Trophoblast cell (in vitro differentiated cells and primary cell): ENCODE measurements around the gene VAMP3.
"Not testable (repeated sequence)": the region's sequence is repeated elsewhere in the genome, so short reads cannot be mapped to it uniquely, and the experiment has no call there.

ENCODE experiments used
- DNase-seq, 2 donors: peaks; one replicate each; pipeline ENCODE4 v3.0.0-alpha.2; 2016
- H2AFZ ChIP-seq: 2 replicates; pipeline ENCODE4 v1.6.1; 2013; ENCODE audit warnings: low read length, moderate library complexity, mild to moderate bottlenecking; ENCODE audit not compliant: insufficient read depth, poor library complexity
- H2AK5ac ChIP-seq: 2 replicates; pipeline ENCODE4 v1.6.1; 2013; ENCODE audit warnings: mild to moderate bottlenecking, low read length
- H2BK120ac ChIP-seq: 2 replicates; pipeline ENCODE4 v1.6.1; 2013; ENCODE audit warnings: low read length, mild to moderate bottlenecking, moderate library complexity; ENCODE audit not compliant: insufficient read depth, poor library complexity
- H2BK12ac ChIP-seq: 2 replicates; pipeline ENCODE4 v1.6.1; 2013; ENCODE audit warnings: mild to moderate bottlenecking, low read length, moderate library complexity
- H2BK5ac ChIP-seq: 2 replicates; pipeline ENCODE4 v1.6.1; 2013; ENCODE audit warnings: low read length, low read depth, moderate library complexity, mild to moderate bottlenecking; ENCODE audit not compliant: poor library complexity
- H3K14ac ChIP-seq: 2 replicates; pipeline ENCODE4 v1.6.1; 2013; ENCODE audit warnings: mild to moderate bottlenecking, low read length
- H3K18ac ChIP-seq: 2 replicates; pipeline ENCODE4 v1.6.1; 2013; ENCODE audit warnings: mild to moderate bottlenecking, low read length
- H3K23ac ChIP-seq: 2 replicates; pipeline ENCODE4 v1.6.1; 2013; ENCODE audit warnings: low read length
- H3K27ac ChIP-seq: 2 replicates; pipeline ENCODE4 v1.5.1; 2013; ENCODE audit warnings: low read depth, mild to moderate bottlenecking, inconsistent platforms, low read length, moderate library complexity
- H3K27me3 ChIP-seq: 2 replicates; pipeline ENCODE4 v1.6.1; 2013; ENCODE audit warnings: inconsistent platforms, mild to moderate bottlenecking, low read length, moderate library complexity; ENCODE audit not compliant: insufficient read depth
- H3K36me3 ChIP-seq, 2 experiments: 1 replicate in 1 of 2; 2 replicates in 1 of 2; pipeline ENCODE4 v1.6.1; 2013; ENCODE audit warnings: low read length in 2 of 2, mild to moderate bottlenecking in 2 of 2, moderate library complexity in 1 of 2; ENCODE audit not compliant: insufficient read depth in 2 of 2, control insufficient read depth in 1 of 2
- H3K4ac ChIP-seq: 2 replicates; pipeline ENCODE4 v1.6.1; 2013; ENCODE audit warnings: low read depth, mild to moderate bottlenecking, low read length, moderate library complexity
- H3K4me1 ChIP-seq, 2 experiments: 1 replicate in 1 of 2; 2 replicates in 1 of 2; pipeline ENCODE4 v1.6.1; 2013; ENCODE audit warnings: low read length in 2 of 2, mild to moderate bottlenecking in 2 of 2, moderate library complexity in 1 of 2; ENCODE audit not compliant: insufficient read depth in 2 of 2, control insufficient read depth in 1 of 2
- H3K4me2 ChIP-seq: 2 replicates; pipeline ENCODE4 v1.6.1; 2013; ENCODE audit warnings: inconsistent platforms, mild to moderate bottlenecking, low read length, moderate library complexity
- H3K4me3 ChIP-seq: 2 replicates; pipeline ENCODE4 v1.5.1; 2013; ENCODE audit warnings: mild to moderate bottlenecking, low read depth, low read length, inconsistent platforms
- H3K79me1 ChIP-seq: one replicate; pipeline ENCODE4 v1.6.1; 2013; ENCODE audit warnings: low read length
- H3K79me2 ChIP-seq: 2 replicates; pipeline ENCODE4 v1.6.1; 2013; ENCODE audit warnings: low read length, mild to moderate bottlenecking; ENCODE audit not compliant: control insufficient read depth, insufficient read depth, poor library complexity
- H3K9ac ChIP-seq: 2 replicates; pipeline ENCODE4 v1.6.1; 2013; ENCODE audit warnings: mild to moderate bottlenecking, low read length
- H3K9me3 ChIP-seq: 2 replicates; pipeline ENCODE4 v1.6.1; 2013; ENCODE audit warnings: low read depth, mild to moderate bottlenecking, control low read depth, inconsistent platforms, low read length; ENCODE audit not compliant: insufficient read depth
- H4K12ac ChIP-seq: 2 replicates; pipeline ENCODE4 v1.6.1; 2013; ENCODE audit warnings: low read depth, mild to moderate bottlenecking, low read length, moderate library complexity
- H4K8ac ChIP-seq: 2 replicates; pipeline ENCODE4 v1.6.1; 2013; ENCODE audit warnings: low read depth, mild to moderate bottlenecking, low read length, moderate library complexity
- H4K91ac ChIP-seq: one replicate; pipeline ENCODE4 v1.6.1; 2013; ENCODE audit warnings: low read depth, mild to moderate bottlenecking, low read length, moderate library complexity
- WGBS: extraction: QIAGEN DNeasy Blood & Tissue Kit; methylation state at CpG from one replicate; pipeline ENCODE4 v1.1.7; 2013; ENCODE audit warnings: missing lambda C conversion rate; ENCODE audit not compliant: insufficient read length, insufficient coverage; ENCODE audit errors: extremely low coverage; 5-methylcytosine and 5-hydroxymethylcytosine counted together

VAMP3 gene

GRCh38 chr1:7789828-7790227 lies 18.7 kb downstream of the VAMP3 start:
- H4K91ac ChIP-seq: no peak overlapping the region
- no peak overlapping the region for H3K4ac ChIP-seq
- H2BK5ac ChIP-seq: no peak overlapping the region
- no peaks in the 10 kb centered on the region for H3K79me1 ChIP-seq
- no peak overlapping the region for H3K14ac ChIP-seq
- no peaks in the 10 kb centered on the region for H3K4me1 ChIP-seq
- H3K27me3 ChIP-seq: no peaks in the 10 kb centered on the region
- no peak overlapping the region for H2BK120ac ChIP-seq
- H3K18ac ChIP-seq: no peak overlapping the region
- no peaks in the 10 kb centered on the region for H3K36me3 ChIP-seq
- no peak for DNase-seq
- no peaks in the 10 kb centered on the region for H3K79me2 ChIP-seq
- no peak overlapping the region for H2BK12ac ChIP-seq
- WGBS: no CpG with 5 or more reads among the region's 5 CpGs
- H3K9me3 ChIP-seq: peaks cover 6% of the 10 kb centered on the region
- no peak overlapping the region for H3K4me3 ChIP-seq
- H2AFZ ChIP-seq: no peak overlapping the region
- no peak overlapping the region for H3K9ac ChIP-seq
- H4K8ac ChIP-seq: no peak overlapping the region
- no peak overlapping the region for H3K4me2 ChIP-seq
- H4K12ac ChIP-seq: no peak overlapping the region
- no peak overlapping the region for H3K23ac ChIP-seq
- H2AK5ac ChIP-seq: no peak overlapping the region
- H3K27ac ChIP-seq: no peak overlapping the region

GRCh38 chr1:7791027-7791426 lies 19.9 kb downstream of the VAMP3 start:
- not testable (repeated sequence) for H3K18ac ChIP-seq, H2AK5ac ChIP-seq, H3K4me2 ChIP-seq, H3K4me3 ChIP-seq, H3K23ac ChIP-seq, H4K91ac ChIP-seq, H3K79me2 ChIP-seq, H4K8ac ChIP-seq, H2AFZ ChIP-seq, H2BK12ac ChIP-seq, H2BK120ac ChIP-seq, H3K79me1 ChIP-seq, H3K27ac ChIP-seq, H2BK5ac ChIP-seq, H3K9ac ChIP-seq, H3K14ac ChIP-seq, H3K9me3 ChIP-seq, DNase-seq, H3K4me1 ChIP-seq, H3K27me3 ChIP-seq, H4K12ac ChIP-seq, H3K36me3 ChIP-seq, H3K4ac ChIP-seq
- WGBS: no CpG with 5 or more reads among the region's 3 CpGs

GRCh38 chr1:7795406-7795805 lies 24.3 kb downstream of the VAMP3 start:
- H3K9me3 ChIP-seq: peaks cover 8% of the 10 kb centered on the region
- no peak overlapping the region for H2BK120ac ChIP-seq
- no peak overlapping the region for H3K4ac ChIP-seq
- no peak overlapping the region for H2AFZ ChIP-seq
- no peak overlapping the region for H3K27ac ChIP-seq
- H4K8ac ChIP-seq: no peak overlapping the region
- H3K9ac ChIP-seq: no peak overlapping the region
- no peak overlapping the region for H2BK5ac ChIP-seq
- no peak overlapping the region for H4K91ac ChIP-seq
- no peak overlapping the region for H2AK5ac ChIP-seq
- no peak overlapping the region for H2BK12ac ChIP-seq
- H3K18ac ChIP-seq: no peak overlapping the region
- no peaks in the 10 kb centered on the region for H3K79me1 ChIP-seq
- H3K23ac ChIP-seq: no peak overlapping the region
- no peak overlapping the region for H4K12ac ChIP-seq
- no peaks in the 10 kb centered on the region for H3K79me2 ChIP-seq
- no peaks in the 10 kb centered on the region for H3K27me3 ChIP-seq
- H3K14ac ChIP-seq: no peak overlapping the region
- no peaks in the 10 kb centered on the region for H3K36me3 ChIP-seq
- no peak for DNase-seq
- no CpG with 5 or more reads among the region's 12 CpGs for WGBS
- H3K4me2 ChIP-seq: no peak overlapping the region
- no peak overlapping the region for H3K4me3 ChIP-seq
- no peaks in the 10 kb centered on the region for H3K4me1 ChIP-seq

GRCh38 chr1:7805460-7805859 lies 34.4 kb downstream of the VAMP3 start:
- Histone ChIP-seq H2AK5ac (no peak overlapping the region), H4K8ac (no peak overlapping the region), H3K4ac (no peak overlapping the region), H2BK12ac (no peak overlapping the region), H3K4me2 (no peak overlapping the region), H2BK5ac (no peak overlapping the region), H3K27ac (no peak overlapping the region), H3K79me2 (no peaks in the 10 kb centered on the region), H3K27me3 (no peaks in the 10 kb centered on the region), H4K12ac (no peak overlapping the region), H3K14ac (no peak overlapping the region), H2AFZ (no peak overlapping the region), H3K23ac (no peak overlapping the region), H3K9me3 (no peaks in the 10 kb centered on the region), H3K4me3 (no peak overlapping the region), H2BK120ac (no peak overlapping the region), H3K4me1 (no peaks in the 10 kb centered on the region), H3K36me3 (no peaks in the 10 kb centered on the region), H3K79me1 (no peaks in the 10 kb centered on the region), H4K91ac (no peak overlapping the region), H3K9ac (no peak overlapping the region), H3K18ac (no peak overlapping the region)
- no CpG with 5 or more reads among the region's 9 CpGs for WGBS
- no peak for DNase-seq
